GM23248 (cell line): ENCODE measurements around the gene CCDC192.

Experiments used
- EZH2 ChIP-seq: fragments of 200-600 bp; sonication (generic); IDR thresholded peaks from 2 replicates; pipeline ENCODE4 v1.6.1; 2018; ENCODE audit warnings: antibody characterized with exemption, mild to moderate bottlenecking; ENCODE audit not compliant: insufficient read depth, poor library complexity, severe bottlenecking
- EZH2phosphoT487 ChIP-seq: fragments of 200-600 bp; sonication (generic); IDR thresholded peaks from 2 replicates; pipeline ENCODE4 v1.6.1; 2018; ENCODE audit warnings: antibody characterized with exemption, moderate library complexity, mild to moderate bottlenecking, low read depth; ENCODE audit not compliant: insufficient read depth

GRCh38 chr5:127830157-127830556 lies 127.0 kb downstream of the CCDC192 start:
- TF ChIP-seq EZH2 (no peak), EZH2phosphoT487 (no peak)
